Rectal smooth muscle tissue (tissue), 1 donor: ENCODE data around the gene C14orf93.

Source experiments
- H3K27ac ChIP-seq: one replicate; pipeline ENCODE4 v1.7.0; 2013; ENCODE audit warnings: low read depth, low read length, inconsistent platforms
- H3K27me3 ChIP-seq: one replicate; pipeline ENCODE4 v1.7.0; 2013; ENCODE audit warnings: low read length; ENCODE audit not compliant: control insufficient read depth, insufficient read depth
- H3K36me3 ChIP-seq: one replicate; pipeline ENCODE4 v1.7.0; 2013; ENCODE audit warnings: low read length; ENCODE audit not compliant: control insufficient read depth, insufficient read depth
- H3K4me1 ChIP-seq: one replicate; pipeline ENCODE4 v1.7.0; 2013; ENCODE audit warnings: low read length; ENCODE audit not compliant: control insufficient read depth, insufficient read depth
- H3K4me3 ChIP-seq: one replicate; pipeline ENCODE4 v1.7.0; 2013; ENCODE audit warnings: low read length
- H3K9ac ChIP-seq: one replicate; pipeline ENCODE4 v1.7.0; 2013; ENCODE audit warnings: low read length

Gene C14orf93

DNA sequence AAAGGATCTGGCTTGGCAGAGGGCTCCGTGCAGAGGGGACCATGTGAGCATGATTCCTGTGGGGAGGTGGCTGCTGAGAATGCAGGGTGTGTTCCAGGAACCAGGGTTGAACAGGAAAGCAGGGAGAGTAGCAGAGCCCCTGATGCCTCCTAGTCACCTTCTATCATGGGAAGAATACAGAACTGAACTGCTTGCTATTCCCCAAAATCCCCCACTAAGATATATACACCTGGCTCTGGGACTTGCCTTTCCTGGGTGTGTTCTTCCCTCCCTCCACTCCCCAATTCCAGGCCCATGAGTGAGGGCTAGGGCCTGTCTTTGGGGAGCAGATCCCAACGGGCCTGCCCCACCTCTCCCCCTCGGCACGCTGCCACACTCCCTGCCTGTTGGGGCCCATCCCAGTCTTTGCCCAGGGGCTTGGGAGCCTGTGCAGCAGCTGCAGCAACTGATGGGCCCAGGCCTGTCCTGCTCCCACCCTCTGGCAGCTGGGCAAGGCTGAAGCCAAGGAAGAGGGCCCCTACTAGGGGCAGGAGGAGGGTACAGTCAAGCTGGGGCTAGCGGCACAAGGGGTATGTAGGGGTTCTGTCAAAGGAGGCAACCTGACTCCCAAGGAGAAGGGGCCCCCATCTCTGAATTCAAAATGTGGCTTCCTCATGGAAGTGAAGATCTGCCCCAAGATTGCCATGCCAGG, 30.8 kb downstream of the C14orf93 start:
- H3K4me3 ChIP-seq = no peak overlapping the region
- H3K27me3 ChIP-seq = peaks cover 3% of the 10 kb centered on the region
- no peak overlapping the region for H3K9ac ChIP-seq
- H3K4me1 ChIP-seq = peaks cover 9% of the 10 kb centered on the region
- H3K36me3 ChIP-seq = no peaks in the 10 kb centered on the region
- H3K27ac ChIP-seq = no peak overlapping the region

DNA sequence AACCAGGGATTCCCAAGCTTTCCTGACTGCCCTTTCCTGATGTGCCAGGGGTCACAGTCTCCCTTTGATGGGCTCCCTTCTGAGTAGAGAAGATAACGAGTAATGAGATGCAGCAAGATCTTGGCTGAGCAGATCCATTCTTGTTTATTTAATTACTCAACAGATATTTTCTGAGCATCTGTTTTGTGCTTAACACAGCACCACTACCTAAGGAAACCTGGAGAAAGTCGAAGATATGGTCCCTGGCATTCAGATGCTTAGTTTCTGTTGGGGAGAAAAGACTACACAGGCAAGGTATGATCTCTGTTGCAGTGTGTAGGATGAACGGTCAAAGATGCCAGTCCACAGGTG, 31.5 kb downstream of the C14orf93 start:
- Histone ChIP-seq H3K4me1 (peaks cover 9% of the 10 kb centered on the region), H3K36me3 (no peaks in the 10 kb centered on the region), H3K27me3 (peaks cover 3% of the 10 kb centered on the region), H3K27ac (no peak overlapping the region), H3K4me3 (no peak overlapping the region), H3K9ac (no peak overlapping the region)

DNA sequence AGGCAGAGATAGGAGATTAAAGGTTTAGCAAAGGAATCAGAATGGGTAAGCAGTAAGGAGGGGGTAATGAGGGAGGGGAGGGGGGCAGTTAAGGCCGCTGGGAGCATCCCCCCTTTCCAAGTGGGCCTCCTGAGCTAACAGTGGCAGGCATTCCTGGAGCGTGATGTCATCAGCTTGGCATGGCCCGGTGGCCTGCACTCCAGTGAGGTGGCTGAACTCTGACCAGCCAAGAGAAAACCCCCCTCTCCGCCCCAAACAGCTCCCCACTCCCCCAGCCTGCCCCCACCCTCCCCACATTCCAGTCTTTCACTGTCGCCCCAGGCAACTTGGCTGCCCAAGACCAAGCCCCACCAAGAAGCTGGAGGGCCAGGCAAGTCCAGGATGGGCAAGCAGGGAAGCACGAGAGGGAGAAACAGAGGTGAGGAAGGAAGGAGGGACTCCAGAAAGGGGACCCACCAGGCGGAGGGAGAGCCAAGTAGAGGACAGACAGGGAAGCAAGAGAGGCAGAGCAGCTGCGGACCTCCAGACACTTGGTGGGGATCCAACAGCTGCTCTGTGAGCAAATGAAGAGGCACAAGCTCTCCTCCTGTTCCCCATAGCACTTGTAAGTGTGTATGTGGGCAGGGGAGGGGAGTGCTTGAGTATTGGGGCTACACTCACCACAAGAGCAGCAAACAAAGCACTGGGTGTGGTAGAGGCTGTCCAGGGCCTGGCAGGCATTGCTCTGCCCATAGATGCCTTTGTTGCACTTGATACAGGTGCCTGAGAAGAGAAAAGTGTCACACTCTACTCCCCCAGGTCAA, 32.1 kb downstream of the C14orf93 start:
- peaks cover 3% of the 10 kb centered on the region for H3K27me3 ChIP-seq
- H3K4me3 ChIP-seq = no peak overlapping the region
- H3K9ac ChIP-seq = no peak overlapping the region
- no peaks in the 10 kb centered on the region for H3K36me3 ChIP-seq
- peak overlapping the region; percentile 38 for H3K27ac ChIP-seq
- peaks cover 9% of the 10 kb centered on the region for H3K4me1 ChIP-seq

DNA sequence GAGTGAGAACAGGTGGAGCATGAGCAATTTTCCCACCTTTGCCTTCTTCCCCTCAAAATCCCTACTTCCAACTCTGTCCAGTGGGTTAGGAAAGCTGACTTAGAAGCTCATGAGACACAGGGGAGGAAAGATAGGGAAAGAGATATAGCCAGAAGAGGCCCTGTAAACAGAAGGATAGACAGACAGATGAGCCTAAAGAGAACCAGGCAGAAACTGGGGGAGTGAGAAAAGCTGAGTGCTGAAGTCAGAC, 32.6 kb downstream of the C14orf93 start:
- H3K9ac ChIP-seq = no peak overlapping the region
- H3K27me3 ChIP-seq = peaks cover 3% of the 10 kb centered on the region
- H3K4me3 ChIP-seq = no peak overlapping the region
- no peaks in the 10 kb centered on the region for H3K36me3 ChIP-seq
- peaks cover 9% of the 10 kb centered on the region for H3K4me1 ChIP-seq
- peak overlapping the region; percentile 38 for H3K27ac ChIP-seq

DNA sequence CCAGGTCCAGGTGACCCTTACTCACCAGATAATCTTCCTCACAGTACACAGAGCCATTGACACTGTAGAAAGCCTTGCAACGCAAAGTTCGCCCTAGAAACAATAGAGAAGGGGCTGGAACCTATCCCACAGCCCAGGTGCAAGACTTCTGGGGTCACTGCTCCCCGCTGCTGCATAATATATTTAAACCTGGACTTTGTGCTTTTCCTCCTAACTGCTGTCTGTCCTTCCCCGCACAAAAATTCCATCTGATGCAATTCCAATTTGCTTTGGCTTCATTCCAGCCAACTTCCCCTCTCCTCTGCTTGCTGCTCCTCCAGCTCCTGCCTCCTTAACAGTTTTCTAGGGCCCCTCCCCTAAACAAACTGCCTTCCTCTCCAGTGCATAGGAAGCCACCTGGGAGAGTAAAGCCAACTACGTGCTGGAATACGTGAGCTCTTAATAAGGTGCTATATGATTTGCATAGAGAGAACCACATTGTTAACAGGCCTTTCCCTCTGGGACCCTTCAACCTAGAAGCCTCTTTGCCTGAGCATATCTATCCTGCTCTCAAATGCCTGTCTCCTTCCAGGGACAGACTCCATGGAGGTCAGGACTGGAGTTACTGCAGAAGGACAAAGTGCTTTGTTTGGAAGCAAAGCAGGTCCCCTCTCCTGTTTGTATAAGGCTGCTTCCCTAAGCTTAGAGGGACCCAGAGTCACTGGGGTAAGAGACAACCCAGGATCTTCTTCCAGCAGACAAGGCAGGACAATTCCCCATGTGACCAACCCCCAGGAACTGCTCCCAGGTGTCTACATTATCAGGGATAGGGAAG, 33.1 kb downstream of the C14orf93 start:
- H3K9ac ChIP-seq = no peak overlapping the region
- H3K4me3 ChIP-seq = no peak overlapping the region
- peaks cover 3% of the 10 kb centered on the region for H3K27me3 ChIP-seq
- peaks cover 9% of the 10 kb centered on the region for H3K4me1 ChIP-seq
- no peak overlapping the region for H3K27ac ChIP-seq
- H3K36me3 ChIP-seq = no peaks in the 10 kb centered on the region

DNA sequence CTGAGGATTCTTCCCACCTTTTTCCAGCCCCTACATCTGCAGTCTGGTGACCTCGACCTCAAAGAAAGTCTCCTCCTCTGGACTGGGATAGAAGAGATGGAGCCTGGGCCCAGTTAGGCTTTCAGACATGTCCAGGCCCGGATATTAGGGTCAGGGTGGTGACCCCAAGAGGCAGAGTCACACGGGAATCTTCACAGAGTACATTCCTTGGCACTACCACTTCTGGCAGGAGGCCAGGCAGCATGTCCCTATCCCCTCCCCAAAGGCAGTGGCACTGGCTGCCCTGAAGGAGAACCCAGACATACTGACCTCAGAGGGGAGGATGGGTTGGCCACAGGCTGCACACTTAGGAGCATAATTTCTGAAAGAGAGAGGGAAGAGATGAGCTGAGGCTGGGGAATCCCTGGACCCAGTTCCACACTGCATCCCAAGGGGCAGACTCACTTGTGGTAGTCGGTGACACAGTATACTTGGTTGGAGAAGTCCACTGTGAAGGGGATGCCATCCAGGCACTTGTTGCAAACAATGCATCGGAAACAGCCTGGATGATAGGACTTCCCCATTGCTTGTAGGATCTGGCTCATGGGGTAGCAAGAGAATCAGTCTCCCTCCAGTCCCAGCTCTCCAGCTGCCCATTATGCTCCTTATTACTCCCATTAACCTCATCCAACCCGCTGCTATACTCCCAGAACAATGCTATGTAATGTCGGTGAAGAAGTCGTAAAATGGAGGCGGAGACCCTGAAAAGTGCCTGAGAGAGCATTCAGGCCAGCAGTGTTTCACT, 35.2 kb downstream of the C14orf93 start:
- no peak overlapping the region for H3K4me3 ChIP-seq
- no peaks in the 10 kb centered on the region for H3K36me3 ChIP-seq
- no peaks in the 10 kb centered on the region for H3K27me3 ChIP-seq
- no peak overlapping the region for H3K9ac ChIP-seq
- H3K27ac ChIP-seq = no peak overlapping the region
- H3K4me1 ChIP-seq = peaks cover 9% of the 10 kb centered on the region

DNA sequence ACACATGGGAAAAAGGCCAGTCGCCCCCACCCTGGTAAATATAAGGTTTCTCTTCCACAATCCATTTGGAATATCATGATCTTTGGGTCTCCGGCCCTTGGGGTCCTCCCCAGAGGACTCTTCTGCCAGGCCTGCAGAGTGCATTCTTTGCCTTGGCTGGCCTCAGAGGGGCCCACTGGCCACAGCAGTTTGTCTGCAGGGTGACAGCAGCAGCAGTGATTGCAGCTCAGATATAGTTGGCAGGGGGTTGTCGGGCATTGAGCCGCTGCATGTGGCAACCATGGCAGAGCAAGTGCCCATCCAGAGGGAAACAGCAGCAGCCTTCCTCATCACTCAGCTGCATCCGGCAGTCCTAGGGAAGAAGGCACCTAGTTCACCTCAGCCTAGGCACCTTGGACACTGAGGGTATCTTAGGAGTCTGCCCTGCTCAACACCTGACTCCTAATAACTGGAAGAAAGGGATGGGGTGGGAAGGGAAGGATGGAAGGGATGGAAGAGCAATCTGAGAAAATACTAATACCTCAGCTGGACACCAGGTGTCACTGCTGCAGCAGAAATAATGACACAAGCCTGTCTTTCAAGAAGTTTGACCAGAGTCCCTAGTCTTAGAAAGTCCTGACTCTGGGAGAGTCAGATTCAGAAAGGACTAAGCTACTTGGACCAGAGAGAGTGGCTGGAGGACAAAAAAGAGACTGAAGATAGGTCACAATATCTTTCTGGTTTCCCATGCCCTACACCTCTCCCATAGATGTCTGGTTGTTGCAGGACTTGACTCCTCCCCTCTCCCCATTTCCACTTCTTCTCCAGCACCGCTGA, 36.5 kb downstream of the C14orf93 start:
- H3K27ac ChIP-seq = no peak overlapping the region

DNA sequence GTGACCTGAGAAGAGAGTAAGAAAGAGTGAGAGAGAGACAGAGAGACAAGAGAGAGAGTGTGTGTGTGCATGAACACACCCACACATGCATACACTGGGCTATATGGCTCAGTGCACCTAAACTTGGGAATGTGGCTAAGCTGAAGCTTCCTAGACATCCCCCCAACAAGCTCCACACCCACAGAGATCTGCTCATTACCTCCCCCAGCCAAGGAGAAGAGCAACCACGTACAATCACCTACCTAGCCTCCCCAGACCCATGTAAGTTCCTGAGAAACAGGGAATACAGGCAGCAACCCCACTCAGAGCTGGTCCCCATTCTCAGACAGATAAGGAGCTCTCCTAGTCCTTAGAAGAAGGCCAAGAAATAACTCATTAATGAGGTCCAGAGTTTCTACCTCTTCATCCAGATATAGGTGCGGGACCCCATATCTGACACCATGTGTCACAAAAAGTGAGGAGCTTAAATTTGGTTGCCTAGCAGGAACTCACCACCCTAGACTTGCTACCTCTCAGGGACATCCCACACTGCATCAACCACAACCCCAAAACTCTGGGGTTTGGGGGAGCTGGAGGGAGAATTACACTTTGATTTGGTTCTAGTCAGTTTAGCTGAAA, 37.5 kb downstream of the C14orf93 start:
- Histone ChIP-seq H3K27me3 (no peaks in the 10 kb centered on the region), H3K4me1 (peaks cover 4% of the 10 kb centered on the region), H3K4me3 (no peak overlapping the region), H3K9ac (no peak overlapping the region), H3K36me3 (no peaks in the 10 kb centered on the region), H3K27ac (no peak overlapping the region)

More for the DNA sequence above, 36.5 kb downstream of the C14orf93 start:
- Histone ChIP-seq H3K4me3 (no peak overlapping the region), H3K27me3 (no peaks in the 10 kb centered on the region), H3K9ac (no peak overlapping the region), H3K36me3 (no peaks in the 10 kb centered on the region), H3K4me1 (peaks cover 9% of the 10 kb centered on the region)

DNA sequence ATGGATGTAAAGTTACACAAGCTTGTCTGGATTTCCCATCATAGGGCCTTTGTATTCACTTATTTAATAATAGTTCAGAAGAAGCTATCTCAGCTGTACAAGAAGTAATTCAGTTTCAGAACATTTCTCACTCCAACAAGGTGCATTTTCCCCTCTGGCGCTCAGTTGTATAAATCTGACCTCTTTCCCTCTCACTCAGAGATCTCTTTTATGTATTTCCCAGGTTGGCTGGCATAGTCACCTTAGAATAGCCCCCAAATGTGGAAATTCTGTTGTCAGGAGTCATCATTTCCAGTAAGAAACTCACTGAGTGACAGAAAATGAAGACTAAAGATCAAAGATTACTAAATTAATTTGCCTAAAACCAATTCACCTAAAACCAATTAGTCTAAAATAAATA, 38.8 kb downstream of the C14orf93 start:
- no peak overlapping the region for H3K27ac ChIP-seq
- H3K4me1 ChIP-seq = no peaks in the 10 kb centered on the region
- H3K36me3 ChIP-seq = no peaks in the 10 kb centered on the region
- H3K9ac ChIP-seq = no peak overlapping the region
- H3K27me3 ChIP-seq = no peaks in the 10 kb centered on the region
- H3K4me3 ChIP-seq = no peak overlapping the region

DNA sequence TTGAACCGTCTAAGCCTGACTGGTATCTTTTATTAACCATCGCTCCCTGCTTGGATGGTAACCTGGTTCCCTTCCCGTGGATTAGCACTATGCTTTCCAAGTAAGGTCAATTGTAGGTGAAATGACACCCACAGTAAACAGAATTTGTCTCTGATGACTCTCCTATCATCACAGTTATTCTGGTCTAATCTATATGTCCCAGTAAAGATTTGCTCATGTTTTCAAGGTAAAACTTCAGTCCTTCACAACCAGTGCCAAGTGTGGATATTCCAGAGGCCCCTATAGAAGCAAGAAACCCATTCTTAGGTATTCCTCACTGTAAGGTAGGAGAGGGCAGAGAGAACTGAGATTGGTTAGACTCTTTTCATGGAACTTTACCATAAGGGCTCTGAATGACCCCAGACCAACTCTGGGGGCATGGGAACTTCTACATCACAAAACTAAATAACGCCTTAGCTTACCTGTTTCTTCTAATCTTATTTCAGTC, 43.1 kb downstream of the C14orf93 start:
- no peak overlapping the region for H3K27ac ChIP-seq
- no peaks in the 10 kb centered on the region for H3K4me1 ChIP-seq
- H3K4me3 ChIP-seq = no peak overlapping the region
- H3K36me3 ChIP-seq = no peaks in the 10 kb centered on the region
- H3K27me3 ChIP-seq = no peaks in the 10 kb centered on the region
- H3K9ac ChIP-seq = no peak overlapping the region
